HG03103 (cell line): ENCODE measurements around the gene MAPK1IP1L.

Experiments
- ATAC-seq: cut with Tn5 transposase; IDR thresholded peaks from one replicate; pipeline ENCODE4 v1.9.1; 2021; ENCODE audit warnings: low read depth; ENCODE audit not compliant: unreplicated experiment

MAPK1IP1L gene

DNA sequence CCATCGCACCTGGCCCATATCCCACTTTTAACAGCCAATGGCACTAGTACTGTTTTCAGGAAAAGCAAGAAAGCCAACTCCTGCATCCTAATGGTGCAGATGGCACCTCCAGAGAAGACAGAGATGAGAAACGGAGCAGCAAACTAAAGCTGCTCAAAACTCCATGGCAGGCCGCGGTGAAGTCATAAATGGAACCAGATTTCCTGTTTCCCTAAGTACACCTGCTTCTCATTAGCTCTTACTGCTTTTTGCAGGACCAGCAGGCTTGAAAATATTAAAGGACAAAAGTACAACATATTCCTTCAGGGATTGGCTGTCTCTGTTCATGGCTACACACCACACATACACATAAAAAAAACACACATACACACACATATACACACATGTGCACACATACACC is 40.9 kb downstream of the MAPK1IP1L start:
- no peak for ATAC-seq

DNA sequence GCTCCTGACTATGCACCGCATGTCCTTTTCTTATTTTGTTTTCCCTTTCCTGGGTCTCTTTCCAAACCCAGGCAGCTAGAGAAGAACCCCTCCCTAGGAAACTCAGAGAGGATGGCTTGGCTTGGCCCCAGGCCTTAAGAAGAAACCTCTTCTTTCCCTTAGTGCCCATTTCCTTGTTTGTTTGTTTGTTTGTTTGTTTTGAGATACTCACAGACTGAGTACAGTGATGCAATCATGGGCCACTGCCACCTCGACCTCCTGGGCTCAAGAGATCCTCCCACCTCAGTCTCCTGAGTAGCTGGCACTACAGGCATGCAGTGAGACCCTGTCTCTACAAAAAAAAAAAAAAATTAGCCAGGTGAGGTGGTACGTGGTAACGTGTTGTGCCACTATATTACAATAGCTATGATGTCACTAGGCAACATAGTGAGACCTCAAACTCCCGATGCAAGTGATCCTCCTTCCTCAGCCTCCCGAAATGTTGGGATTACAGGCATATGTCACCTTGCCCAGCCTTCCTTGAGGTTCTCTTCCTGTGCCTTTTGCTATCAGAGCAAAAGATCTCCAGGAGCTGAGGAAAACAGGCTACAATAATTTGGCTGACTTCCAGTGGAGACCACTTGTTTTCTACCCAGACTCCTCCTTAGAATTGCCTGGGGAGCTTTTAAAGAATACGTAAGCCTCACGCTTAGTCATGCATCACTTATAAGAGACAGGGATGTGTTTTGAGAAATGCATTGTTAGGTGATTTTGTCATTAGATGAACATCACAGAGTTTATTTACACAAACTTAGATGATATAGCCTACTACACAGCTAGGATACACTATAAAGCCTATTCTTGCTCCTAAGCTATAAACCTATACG is 43.1 kb downstream of the MAPK1IP1L start:
- ATAC-seq = no peak

DNA sequence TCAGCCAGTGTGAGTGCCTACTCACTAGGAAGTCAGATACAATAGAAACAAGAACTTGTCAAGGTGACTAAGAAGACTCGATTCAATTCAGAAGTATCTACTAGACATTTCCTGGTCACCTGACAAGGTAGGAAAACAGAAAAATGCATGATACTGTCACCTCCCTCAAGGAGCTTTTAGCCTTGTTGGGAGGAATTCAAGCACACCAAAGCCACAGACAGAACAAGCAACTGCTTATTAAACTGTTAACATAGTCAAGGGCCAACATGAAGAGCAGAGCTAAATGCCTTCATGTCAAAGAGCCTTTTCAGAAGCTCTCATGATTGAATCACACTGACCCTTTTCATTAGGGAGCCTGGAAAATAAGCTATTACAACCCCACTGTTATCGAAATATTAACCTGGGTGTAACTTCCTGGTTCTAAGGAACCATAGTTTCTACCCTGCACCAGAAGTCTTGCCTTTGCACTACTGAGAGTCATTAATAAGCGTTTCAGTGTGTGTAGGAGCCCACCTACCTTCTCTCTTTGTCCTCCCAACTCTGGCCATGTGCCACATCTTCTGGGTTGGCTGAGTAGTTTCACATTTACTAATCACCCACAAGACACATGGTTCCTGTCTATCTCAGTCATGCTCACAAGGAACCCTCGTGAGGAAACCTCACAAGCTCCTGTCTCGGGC is 46.6 kb downstream of the MAPK1IP1L start:
- peak; percentile 58 for ATAC-seq

- ATAC-seq = no peak
These were observed 47.1 kb downstream of the MAPK1IP1L start for GRCh38 chr14:55098561-55098898.

- no peak for ATAC-seq
These were observed 48.3 kb downstream of the MAPK1IP1L start for GRCh38 chr14:55099756-55100155.

- no peak for ATAC-seq
These were observed 50.3 kb downstream of the MAPK1IP1L start for GRCh38 chr14:55101698-55102097.

- peak; percentile 66 for ATAC-seq
These were observed 50.7 kb downstream of the MAPK1IP1L start for GRCh38 chr14:55102141-55102621.

GRCh38 chr14:55103005-55103640 is 51.7 kb downstream of the MAPK1IP1L start:
- no peak for ATAC-seq

DNA sequence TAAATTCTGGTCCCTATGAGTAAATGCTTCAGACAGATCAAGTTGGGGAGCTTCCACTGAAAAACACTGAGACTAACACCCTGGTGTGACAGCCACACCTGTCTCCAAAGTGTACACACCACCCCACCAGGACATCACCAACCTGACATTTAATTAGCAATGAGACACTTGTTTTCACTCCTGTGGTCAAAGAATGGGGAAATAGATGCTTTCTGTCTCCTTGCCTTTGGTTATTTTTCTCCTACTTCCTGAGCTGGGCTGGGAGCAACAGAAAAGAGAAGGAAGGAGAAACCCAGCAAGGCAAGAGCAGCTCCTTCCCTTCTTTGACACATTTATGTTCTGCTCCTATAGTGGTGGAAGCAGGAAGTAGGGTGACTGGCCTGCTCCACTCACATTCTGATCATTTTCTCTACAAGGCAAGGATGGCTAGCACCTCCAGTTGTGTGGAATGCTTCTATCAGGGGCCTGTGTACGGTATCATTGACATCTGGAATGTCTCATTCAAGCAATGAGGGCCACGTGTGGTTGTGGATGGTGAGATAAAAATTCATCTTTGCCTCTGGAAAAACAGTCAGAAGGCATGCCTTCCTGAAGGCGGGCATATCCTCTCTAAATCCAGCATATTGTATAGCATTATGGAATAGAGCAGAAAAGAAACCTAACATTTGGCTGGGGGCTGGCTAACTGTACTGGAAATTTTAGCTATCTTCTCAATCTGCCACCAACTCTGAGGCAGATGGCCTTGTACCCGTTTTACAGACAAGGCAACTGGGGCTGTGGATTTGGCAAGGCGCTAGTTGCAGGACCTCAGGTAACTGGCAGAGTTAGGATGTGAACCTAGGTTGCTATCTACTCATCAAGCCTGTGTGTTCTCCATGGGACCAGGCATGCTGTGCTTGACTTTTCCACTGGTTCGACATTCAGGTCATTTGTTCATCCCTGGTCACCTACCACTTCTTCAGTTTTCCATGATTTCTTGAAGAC is 52.8 kb downstream of the MAPK1IP1L start:
- ATAC-seq = no peak

- ATAC-seq = no peak
These were observed 54.5 kb downstream of the MAPK1IP1L start for GRCh38 chr14:55105991-55106390.

DNA sequence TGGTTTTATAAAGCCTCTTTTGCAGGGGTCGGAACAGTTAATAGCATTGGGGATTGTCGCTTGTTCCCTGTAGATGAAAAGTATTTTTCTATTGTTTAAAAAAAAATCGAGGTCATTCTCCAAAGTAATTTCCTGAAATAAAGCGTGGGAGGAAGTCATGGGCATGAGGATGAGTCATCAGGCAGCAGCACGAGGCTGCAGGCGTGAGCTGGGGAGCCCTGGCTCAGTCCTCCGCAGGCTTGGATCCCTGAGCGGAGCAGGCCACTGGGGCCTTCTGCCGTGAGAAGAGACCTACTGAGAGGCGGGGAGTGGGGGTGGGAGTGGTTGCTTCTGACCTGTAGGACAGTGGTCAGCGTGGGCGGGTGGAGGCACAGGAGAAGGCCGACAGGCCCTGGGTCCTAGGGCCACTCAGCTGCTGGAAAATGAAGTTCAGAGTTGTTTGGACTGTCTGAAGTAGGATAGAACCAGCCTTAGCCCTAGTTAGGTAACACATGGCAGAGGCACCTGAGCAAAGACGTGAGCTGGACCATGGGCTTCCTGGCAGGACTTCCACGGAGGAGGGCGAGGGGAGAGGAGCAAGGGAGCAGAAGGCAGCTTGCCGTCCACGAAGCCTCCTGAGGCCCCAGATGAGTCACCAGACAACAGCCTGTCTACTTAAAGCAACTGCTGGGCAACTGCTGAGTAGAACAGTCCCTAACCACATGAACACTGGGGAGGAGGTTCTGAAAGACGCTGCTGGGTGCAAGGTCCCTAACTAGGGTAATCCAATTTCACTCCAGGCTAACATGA is 56.5 kb downstream of the MAPK1IP1L start:
- ATAC-seq = no peak

GRCh38 chr14:55109836-55110235 is 58.4 kb downstream of the MAPK1IP1L start:
- ATAC-seq = no peak

- ATAC-seq = no peak
These were observed 59.8 kb downstream of the MAPK1IP1L start for GRCh38 chr14:55111122-55111708.

GRCh38 chr14:55114720-55115119 is 63.3 kb downstream of the MAPK1IP1L start:
- ATAC-seq = no peak

- ATAC-seq = no peak
These were observed 64.0 kb downstream of the MAPK1IP1L start for GRCh38 chr14:55115460-55115859.

GRCh38 chr14:55115861-55116245 is 64.4 kb downstream of the MAPK1IP1L start:
- ATAC-seq = no peak

- no peak for ATAC-seq
These were observed 65.0 kb downstream of the MAPK1IP1L start for GRCh38 chr14:55116246-55117030.

GRCh38 chr14:55117803-55118441 is 66.5 kb downstream of the MAPK1IP1L start:
- no peak for ATAC-seq
